HEK293 (cell line): ENCODE results near the gene VPS13D.

ENCODE experiments used
- CTCF ChIA-PET: fragments of 350-600 bp; formaldehyde crosslinking; extraction: SDS; loops from one replicate; lab custom pipeline; 2021; ENCODE audit warnings: antibody characterized with exemption; lab: Yijun Ruan, JAX
- POLR2A ChIA-PET: fragments of 300-600 bp; formaldehyde crosslinking; extraction: SDS; loops from one replicate; lab custom pipeline; 2020; ENCODE audit warnings: antibody characterized with exemption, inconsistent platforms; lab: Yijun Ruan, JAX
- H3K27ac ChIP-seq: fragments of 200-500 bp; sonication (Bioruptor generic); 2 replicates; pipeline ENCODE4 v1.5.1; 2014; ENCODE audit warnings: low read depth, low read length, control low read depth, inconsistent platforms; ENCODE audit errors: extremely low read depth
- H3K36me3 ChIP-seq, 2 experiments: fragments of 200-500 bp in 1 of 2; sonication (Bioruptor generic) in 1 of 2; 1 replicate in 1 of 2; 2 replicates in 1 of 2; pipeline ENCODE4 v1.5.1; 2014 to 2017; ENCODE audit warnings: inconsistent platforms in 2 of 2, low read length in 2 of 2; ENCODE audit not compliant: control insufficient read depth in 2 of 2, insufficient read depth in 1 of 2
- H3K4me1 ChIP-seq: fragments of 200-500 bp; sonication (Bioruptor generic); 2 replicates; pipeline ENCODE4 v1.5.1; 2014; ENCODE audit warnings: mild to moderate bottlenecking, low read length, inconsistent platforms; ENCODE audit not compliant: control insufficient read depth, insufficient read depth
- H3K4me3 ChIP-seq: 2 replicates; pipeline ENCODE4 v1.5.1; 2011; ENCODE audit warnings: low read depth, mild to moderate bottlenecking, control low read depth, low read length, moderate library complexity
- H3K9me3 ChIP-seq: fragments of 200-500 bp; sonication (Bioruptor generic); 2 replicates; pipeline ENCODE4 v1.5.1; 2014; ENCODE audit warnings: low read depth, low read length, inconsistent platforms; ENCODE audit not compliant: control insufficient read depth, insufficient read depth
- MYNN ChIP-seq: fragments of 450-650 bp; formaldehyde crosslinking; IDR thresholded peaks from 2 replicates; pipeline ENCODE4 v1.5.1; 2016; ENCODE audit warnings: missing biosample characterization, missing genetic modification characterization, borderline replicate concordance
- OSR2 ChIP-seq: fragments of 450-650 bp; formaldehyde crosslinking; IDR thresholded peaks from 2 replicates; pipeline ENCODE4 v1.5.1; 2016; ENCODE audit warnings: missing biosample characterization, missing genetic modification characterization
- PRDM2 ChIP-seq: fragments of 450-650 bp; formaldehyde crosslinking; IDR thresholded peaks from 2 replicates; pipeline ENCODE4 v1.5.1; 2016; ENCODE audit warnings: missing biosample characterization, missing genetic modification characterization, borderline replicate concordance
- SALL2 ChIP-seq: fragments of 450-650 bp; formaldehyde crosslinking; IDR thresholded peaks from 2 replicates; pipeline ENCODE4 v1.5.0; 2017; ENCODE audit warnings: missing biosample characterization, mild to moderate bottlenecking, missing genetic modification characterization, borderline replicate concordance
- ZFHX2 ChIP-seq: fragments of 450-650 bp; formaldehyde crosslinking; conservative IDR thresholded peaks from 2 replicates; pipeline ENCODE4 v1.5.1; 2016; ENCODE audit warnings: missing biosample characterization, missing genetic modification characterization
- ZFP69B ChIP-seq: fragments of 450-650 bp; formaldehyde crosslinking; IDR thresholded peaks from 2 replicates; pipeline ENCODE4 v1.5.1; 2016; ENCODE audit warnings: missing biosample characterization, missing genetic modification characterization
- ZNF175 ChIP-seq: fragments of 450-650 bp; formaldehyde crosslinking; IDR thresholded peaks from 2 replicates; pipeline ENCODE4 v1.5.1; 2016; ENCODE audit warnings: missing biosample characterization, missing genetic modification characterization
- ZNF214 ChIP-seq: fragments of 450-650 bp; formaldehyde crosslinking; IDR thresholded peaks from 2 replicates; pipeline ENCODE4 v1.5.1; 2017; ENCODE audit warnings: missing biosample characterization, mild to moderate bottlenecking, missing genetic modification characterization, borderline replicate concordance
- ZNF221 ChIP-seq: fragments of 450-650 bp; formaldehyde crosslinking; IDR thresholded peaks from 2 replicates; pipeline ENCODE4 v1.5.1; 2017; ENCODE audit warnings: missing biosample characterization, missing genetic modification characterization, borderline replicate concordance
- ZNF292 ChIP-seq: fragments of 450-650 bp; formaldehyde crosslinking; IDR thresholded peaks from 2 replicates; pipeline ENCODE4 v1.5.1; 2016; ENCODE audit warnings: low read depth, missing biosample characterization, missing genetic modification characterization, borderline replicate concordance
- ZNF302 ChIP-seq: fragments of 450-650 bp; formaldehyde crosslinking; IDR thresholded peaks from 2 replicates; pipeline ENCODE4 v1.5.1; 2016; ENCODE audit warnings: missing biosample characterization, missing genetic modification characterization, low read depth
- ZNF341 ChIP-seq: fragments of 450-650 bp; formaldehyde crosslinking; IDR thresholded peaks from 2 replicates; pipeline ENCODE4; 2016; ENCODE audit warnings: low read depth, missing biosample characterization, missing genetic modification characterization
- ZNF354C ChIP-seq: fragments of 450-650 bp; formaldehyde crosslinking; IDR thresholded peaks from 2 replicates; pipeline ENCODE4 v1.5.1; 2016; ENCODE audit warnings: missing biosample characterization, missing genetic modification characterization, low read depth, borderline replicate concordance
- ZNF391 ChIP-seq: fragments of 450-650 bp; formaldehyde crosslinking; IDR thresholded peaks from 2 replicates; pipeline ENCODE4 v1.5.1; 2016; ENCODE audit warnings: low read depth, missing biosample characterization, missing genetic modification characterization, borderline replicate concordance
- ZNF433 ChIP-seq: fragments of 450-650 bp; formaldehyde crosslinking; IDR thresholded peaks from 2 replicates; pipeline ENCODE4 v1.5.1; 2016; ENCODE audit warnings: missing biosample characterization, missing genetic modification characterization, low read depth
- ZNF664 ChIP-seq: fragments of 450-650 bp; formaldehyde crosslinking; IDR thresholded peaks from 2 replicates; pipeline ENCODE4 v1.5.1; 2016; ENCODE audit warnings: missing biosample characterization, missing genetic modification characterization
- ZNF76 ChIP-seq: fragments of 450-650 bp; formaldehyde crosslinking; IDR thresholded peaks from 2 replicates; pipeline ENCODE4; 2016; ENCODE audit warnings: low read depth, missing biosample characterization, missing genetic modification characterization, borderline replicate concordance
- TF ChIP-seq, protein P1 (sequence below): fragments of 450-650 bp; formaldehyde crosslinking; conservative IDR thresholded peaks from 2 replicates; pipeline ENCODE4 v1.5.1; 2016; ENCODE audit warnings: low read depth, missing biosample characterization, missing genetic modification characterization
- TF ChIP-seq, protein P2 (sequence below): fragments of 450-650 bp; formaldehyde crosslinking; IDR thresholded peaks from 2 replicates; pipeline ENCODE4 v1.5.1; 2017; ENCODE audit warnings: missing biosample characterization, missing genetic modification characterization
- TF ChIP-seq, protein P3 (sequence below): fragments of 450-650 bp; formaldehyde crosslinking; optimal IDR thresholded peaks from 2 replicates; pipeline ENCODE3; 2016; ENCODE audit warnings: missing biosample characterization, mild to moderate bottlenecking, missing genetic modification characterization

Gene VPS13D

DNA sequence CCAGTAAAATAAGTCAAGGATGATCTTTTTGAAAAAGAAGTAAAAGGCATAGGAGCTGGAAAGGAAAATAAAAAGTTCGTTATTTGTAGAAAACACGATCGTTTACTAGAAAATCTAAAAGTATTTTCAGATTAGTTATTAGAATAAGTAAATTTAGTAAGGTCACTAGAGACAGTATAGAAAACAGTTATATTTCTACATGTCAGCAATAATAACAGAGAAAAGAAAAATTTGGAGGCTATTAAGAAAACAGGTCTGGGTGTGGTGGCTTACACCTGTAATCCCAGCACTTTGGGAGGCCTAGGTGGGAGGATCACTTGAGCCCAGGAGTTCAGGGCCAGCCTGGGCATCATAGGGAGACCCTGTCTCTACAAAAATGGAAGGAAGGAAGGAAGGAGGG, 181.3 kb downstream of the VPS13D start (continued):
- no peak for TF ChIP-seq ZNF433
- TF ChIP-seq ZNF221 (tag by site-specific recombination): no peak

- Histone ChIP-seq H3K4me3 (no peak overlapping the region), H3K9me3 (no peaks in the 10 kb centered on the region), H3K27ac (no peak overlapping the region)
- POLR2A ChIA-PET: no interaction called here
- TF ChIP-seq ZNF214 (tag by site-specific recombination) (no peak), ZNF391 (tag by site-specific recombination) (no peak), ZNF175 (no peak), PRDM2 (tag by site-specific recombination) (no peak), ZFHX2 (tag by site-specific recombination) (no peak), ZNF292 (tag by site-specific recombination) (no peak), ZNF76 (no peak)
- TF ChIP-seq, all 188 proteins: peak for 0
- CTCF ChIA-PET: interaction anchor here (0.6 kb wide), 1 partner anchor 105 kb away, joined by 4 read pairs; no protein-coding TSS in a partner anchor
- Histone ChIP-seq H3K36me3 (peaks cover 0 to 40% of the 10 kb centered on the region in 2 experiments; a peak in 1 of 3 replicates), H3K4me1 (no peaks in the 10 kb centered on the region)
Measured at GRCh38 chr1:12411747-12412146, 181.9 kb downstream of the VPS13D start.

GRCh38 chr1:12412439-12412838, 182.6 kb downstream of the VPS13D start:
- Histone ChIP-seq H3K4me1 (no peaks in the 10 kb centered on the region), H3K4me3 (no peak overlapping the region), H3K36me3 (peaks cover 0 to 47% of the 10 kb centered on the region in 2 experiments; a peak in 1 of 3 replicates), H3K27ac (no peak overlapping the region), H3K9me3 (no peaks in the 10 kb centered on the region)
- TF ChIP-seq ZFP69B (tag by site-specific recombination): no peak
- no peak for TF ChIP-seq MYNN (tag by site-specific recombination)
- TF ChIP-seq OSR2 (tag by site-specific recombination): no peak
- TF ChIP-seq, protein P1, sequence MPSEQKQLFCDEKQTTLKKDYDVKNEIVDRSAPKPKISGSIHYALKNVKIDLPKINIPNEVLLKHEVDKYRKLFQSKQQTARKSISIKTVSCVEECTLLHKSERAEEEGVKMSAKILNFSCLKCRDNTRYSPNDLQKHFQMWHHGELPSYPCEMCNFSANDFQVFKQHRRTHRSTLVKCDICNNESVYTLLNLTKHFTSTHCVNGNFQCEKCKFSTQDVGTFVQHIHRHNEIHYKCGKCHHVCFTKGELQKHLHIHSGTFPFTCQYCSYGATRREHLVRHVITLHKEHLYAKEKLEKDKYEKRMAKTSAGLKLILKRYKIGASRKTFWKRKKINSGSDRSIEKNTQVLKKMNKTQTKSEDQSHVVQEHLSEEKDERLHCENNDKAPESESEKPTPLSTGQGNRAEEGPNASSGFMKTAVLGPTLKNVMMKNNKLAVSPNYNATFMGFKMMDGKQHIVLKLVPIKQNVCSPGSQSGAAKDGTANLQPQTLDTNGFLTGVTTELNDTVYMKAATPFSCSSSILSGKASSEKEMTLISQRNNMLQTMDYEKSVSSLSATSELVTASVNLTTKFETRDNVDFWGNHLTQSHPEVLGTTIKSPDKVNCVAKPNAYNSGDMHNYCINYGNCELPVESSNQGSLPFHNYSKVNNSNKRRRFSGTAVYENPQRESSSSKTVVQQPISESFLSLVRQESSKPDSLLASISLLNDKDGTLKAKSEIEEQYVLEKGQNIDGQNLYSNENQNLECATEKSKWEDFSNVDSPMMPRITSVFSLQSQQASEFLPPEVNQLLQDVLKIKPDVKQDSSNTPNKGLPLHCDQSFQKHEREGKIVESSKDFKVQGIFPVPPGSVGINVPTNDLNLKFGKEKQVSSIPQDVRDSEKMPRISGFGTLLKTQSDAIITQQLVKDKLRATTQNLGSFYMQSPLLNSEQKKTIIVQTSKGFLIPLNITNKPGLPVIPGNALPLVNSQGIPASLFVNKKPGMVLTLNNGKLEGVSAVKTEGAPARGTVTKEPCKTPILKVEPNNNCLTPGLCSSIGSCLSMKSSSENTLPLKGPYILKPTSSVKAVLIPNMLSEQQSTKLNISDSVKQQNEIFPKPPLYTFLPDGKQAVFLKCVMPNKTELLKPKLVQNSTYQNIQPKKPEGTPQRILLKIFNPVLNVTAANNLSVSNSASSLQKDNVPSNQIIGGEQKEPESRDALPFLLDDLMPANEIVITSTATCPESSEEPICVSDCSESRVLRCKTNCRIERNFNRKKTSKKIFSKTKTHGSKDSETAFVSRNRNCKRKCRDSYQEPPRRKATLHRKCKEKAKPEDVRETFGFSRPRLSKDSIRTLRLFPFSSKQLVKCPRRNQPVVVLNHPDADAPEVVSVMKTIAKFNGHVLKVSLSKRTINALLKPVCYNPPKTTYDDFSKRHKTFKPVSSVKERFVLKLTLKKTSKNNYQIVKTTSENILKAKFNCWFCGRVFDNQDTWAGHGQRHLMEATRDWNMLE (tag by site-specific recombination): no peak
- TF ChIP-seq ZNF354C (tag by site-specific recombination): no peak
- TF ChIP-seq, protein P2, sequence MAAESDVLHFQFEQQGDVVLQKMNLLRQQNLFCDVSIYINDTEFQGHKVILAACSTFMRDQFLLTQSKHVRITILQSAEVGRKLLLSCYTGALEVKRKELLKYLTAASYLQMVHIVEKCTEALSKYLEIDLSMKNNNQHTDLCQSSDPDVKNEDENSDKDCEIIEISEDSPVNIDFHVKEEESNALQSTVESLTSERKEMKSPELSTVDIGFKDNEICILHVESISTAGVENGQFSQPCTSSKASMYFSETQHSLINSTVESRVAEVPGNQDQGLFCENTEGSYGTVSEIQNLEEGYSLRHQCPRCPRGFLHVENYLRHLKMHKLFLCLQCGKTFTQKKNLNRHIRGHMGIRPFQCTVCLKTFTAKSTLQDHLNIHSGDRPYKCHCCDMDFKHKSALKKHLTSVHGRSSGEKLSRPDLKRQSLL (tag by site-specific recombination): no peak
- no peak for TF ChIP-seq ZNF341 (tag by site-specific recombination)
- TF ChIP-seq SALL2 (tag by site-specific recombination): no peak
- TF ChIP-seq ZNF302: no peak
- TF ChIP-seq, protein P3, sequence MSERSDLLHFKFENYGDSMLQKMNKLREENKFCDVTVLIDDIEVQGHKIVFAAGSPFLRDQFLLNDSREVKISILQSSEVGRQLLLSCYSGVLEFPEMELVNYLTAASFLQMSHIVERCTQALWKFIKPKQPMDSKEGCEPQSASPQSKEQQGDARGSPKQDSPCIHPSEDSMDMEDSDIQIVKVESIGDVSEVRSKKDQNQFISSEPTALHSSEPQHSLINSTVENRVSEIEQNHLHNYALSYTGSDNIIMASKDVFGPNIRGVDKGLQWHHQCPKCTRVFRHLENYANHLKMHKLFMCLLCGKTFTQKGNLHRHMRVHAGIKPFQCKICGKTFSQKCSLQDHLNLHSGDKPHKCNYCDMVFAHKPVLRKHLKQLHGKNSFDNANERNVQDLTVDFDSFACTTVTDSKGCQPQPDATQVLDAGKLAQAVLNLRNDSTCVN: no peak
- TF ChIP-seq ZNF664: no peak
- ChIA-PET CTCF (no interaction called here), POLR2A (no interaction called here)
